Neural cell (in vitro differentiated cells): ENCODE results near the gene SOCS4. TPM values are rescaled to one million over a fixed set of nuclear protein-coding genes. Genes with fewer than 3 reads are reported as not detected.

ENCODE experiments used
- H2AFZ ChIP-seq: fragments of 200-600, 300-800 bp; sonication (generic), shearing (Covaris generic); 2 replicates; pipeline ENCODE4 v1.6.0; 2014; ENCODE audit warnings: low read depth, mild to moderate bottlenecking, antibody characterized with exemption, low read length, moderate library complexity
- H3F3A ChIP-seq: fragments of 200-600 bp; shearing (Covaris generic); 2 replicates; pipeline ENCODE4 v1.6.1; 2016; ENCODE audit warnings: mild to moderate bottlenecking, moderate library complexity, mixed read lengths, antibody characterized with exemption, low read length; ENCODE audit not compliant: insufficient read depth, poor library complexity, severe bottlenecking
- H3K27ac ChIP-seq: fragments of 200-600, 300-800 bp; sonication (generic), shearing (Covaris generic); 2 replicates; pipeline ENCODE4 v1.5.1; 2014; ENCODE audit warnings: mild to moderate bottlenecking, low read length, moderate library complexity
- H3K27me3 ChIP-seq: fragments of 300-800, 200-600 bp; sonication (generic), shearing (Covaris generic); 2 replicates; pipeline ENCODE4 v1.6.0; 2014; ENCODE audit warnings: mild to moderate bottlenecking, low read depth, low read length, moderate library complexity; ENCODE audit not compliant: insufficient read depth
- H3K36me3 ChIP-seq: fragments of 300-800, 200-600 bp; sonication (generic), shearing (Covaris generic); 2 replicates; pipeline ENCODE4 v1.5.1; 2014; ENCODE audit warnings: mild to moderate bottlenecking, antibody characterized with exemption, low read length, moderate library complexity; ENCODE audit not compliant: insufficient read depth
- H3K4me2 ChIP-seq: fragments of 300-800, 200-600 bp; sonication (generic), shearing (Covaris generic); 2 replicates; pipeline ENCODE4 v1.6.0; 2014; ENCODE audit warnings: mild to moderate bottlenecking, low read length
- H3K4me3 ChIP-seq: fragments of 300-800, 200-600 bp; sonication (generic), shearing (Covaris generic); 2 replicates; pipeline ENCODE4 v1.5.1; 2014; ENCODE audit warnings: mild to moderate bottlenecking, low read length, moderate library complexity
- H3K79me2 ChIP-seq: fragments of 200-600 bp; shearing (Covaris generic); replicated peaks from 2 replicates; pipeline ENCODE4 v1.6.0; 2014; ENCODE audit warnings: mild to moderate bottlenecking, low read length, moderate library complexity; ENCODE audit not compliant: insufficient read depth
- H3K9ac ChIP-seq: fragments of 300-800, 200-600 bp; sonication (generic), shearing (Covaris generic); 2 replicates; pipeline ENCODE4 v1.6.1; 2016; ENCODE audit warnings: mild to moderate bottlenecking, low read length, mixed read lengths
- H3K9me2 ChIP-seq: fragments of 200-600 bp; shearing (Covaris generic); 2 replicates; pipeline ENCODE4 v1.6.1; 2016; ENCODE audit warnings: mild to moderate bottlenecking, low read length, mixed read lengths; ENCODE audit not compliant: insufficient read depth
- H3K9me3 ChIP-seq: fragments of 200-600, 300-800 bp; sonication (generic), shearing (Covaris generic); 2 replicates; pipeline ENCODE4 v1.6.1; 2016; ENCODE audit warnings: mild to moderate bottlenecking, mixed run types, low read length, moderate library complexity, mixed read lengths
- H4K20me1 ChIP-seq: fragments of 200-600 bp; shearing (Covaris generic); 2 replicates; pipeline ENCODE4 v1.6.1; 2016; ENCODE audit warnings: mild to moderate bottlenecking, mixed run types; ENCODE audit not compliant: insufficient read depth
- EP300 ChIP-seq: fragments of 450-650 bp; conservative IDR thresholded peaks from 2 replicates; pipeline ENCODE4 v1.6.1; 2014; ENCODE audit warnings: antibody characterized with exemption, mild to moderate bottlenecking, moderate library complexity; ENCODE audit not compliant: poor library complexity, severe bottlenecking
- EZH2 ChIP-seq: fragments of 200-600, 300-800 bp; shearing (Covaris generic), sonication (generic); IDR thresholded peaks from 2 replicates; pipeline ENCODE4 v1.6.1; 2014; ENCODE audit warnings: antibody characterized with exemption, low read length, borderline replicate concordance, mild to moderate bottlenecking; ENCODE audit not compliant: insufficient read depth, poor library complexity, severe bottlenecking
- MXI1 ChIP-seq: fragments of 450-650 bp; conservative IDR thresholded peaks from 2 replicates; pipeline ENCODE4 v1.6.1; 2014; ENCODE audit warnings: antibody characterized with exemption, mild to moderate bottlenecking; ENCODE audit not compliant: poor library complexity, severe bottlenecking
- POLR2AphosphoS5 ChIP-seq: IDR thresholded peaks from 2 replicates; pipeline ENCODE4 v1.6.1; 2012
- RAD21 ChIP-seq: fragments of 450-650 bp; conservative IDR thresholded peaks from 2 replicates; pipeline ENCODE4 v1.6.1; 2014; ENCODE audit warnings: antibody characterized with exemption, mild to moderate bottlenecking, moderate library complexity
- REST ChIP-seq: IDR thresholded peaks from 2 replicates; pipeline ENCODE4 v1.6.1; 2012; ENCODE audit warnings: borderline replicate concordance
- SMC3 ChIP-seq: fragments of 450-650 bp; conservative IDR thresholded peaks from 2 replicates; pipeline ENCODE4 v1.6.1; 2014; ENCODE audit warnings: antibody characterized with exemption, mild to moderate bottlenecking, moderate library complexity; ENCODE audit not compliant: poor library complexity
- TAF1 ChIP-seq: IDR thresholded peaks from 2 replicates; pipeline ENCODE4 v1.6.1; 2012; ENCODE audit warnings: low read depth
- polyA plus RNA-seq: library from polyadenylated mRNA; depleted of rRNA; stranded (reverse); fragments of >200 nt; gene quantifications from 2 replicates; pipeline ENCODE4 v1.2.3, GENCODE V29; 2014

Gene SOCS4
- polyA plus RNA-seq, 1 donor from 2014 or later = 27.3 TPM

DNA sequence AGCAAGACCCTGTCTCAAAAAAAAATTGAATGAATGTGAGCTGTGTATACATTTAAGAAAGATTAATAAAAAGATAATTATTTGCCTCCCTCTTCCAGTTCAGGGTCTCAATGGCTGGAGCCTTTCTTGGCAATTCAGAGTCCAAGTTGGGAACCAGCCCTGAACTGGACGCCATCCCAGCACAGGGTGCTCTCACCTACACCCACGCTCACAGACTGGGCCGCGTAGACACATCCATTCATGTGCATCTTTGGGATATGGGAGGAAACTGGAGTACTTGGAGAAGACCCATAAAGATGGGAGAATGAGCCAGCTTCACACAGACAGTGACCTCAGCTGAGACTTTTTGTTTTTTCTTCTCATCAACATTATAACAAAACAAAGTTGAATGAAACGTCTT lies 30.9 kb downstream of the SOCS4 start:
- Histone ChIP-seq H3K4me3 (no peak overlapping the region), H3F3A (no peaks in the 10 kb centered on the region), H3K9ac (no peak overlapping the region), H3K36me3 (peaks cover 15% of the 10 kb centered on the region), H3K27ac (no peak overlapping the region), H3K4me2 (no peak overlapping the region), H2AFZ (no peak overlapping the region), H3K27me3 (no peaks in the 10 kb centered on the region), H3K79me2 (peaks cover 93% of the 10 kb centered on the region), H3K9me2 (no peaks in the 10 kb centered on the region), H3K9me3 (no peaks in the 10 kb centered on the region), H4K20me1 (no peaks in the 10 kb centered on the region)
- no peak for TF ChIP-seq REST
- TF ChIP-seq MXI1 = no peak
- TF ChIP-seq EP300 = no peak
- no peak for TF ChIP-seq TAF1
- no peak for TF ChIP-seq EZH2
- TF ChIP-seq RAD21 = no peak
- no peak for TF ChIP-seq POLR2AphosphoS5
- no peak for TF ChIP-seq SMC3

- H3K9me3 ChIP-seq = no peaks in the 10 kb centered on the region
- no peak overlapping the region for H3K4me2 ChIP-seq
- H3K79me2 ChIP-seq = peaks cover 79% of the 10 kb centered on the region
- no peaks in the 10 kb centered on the region for H3K27me3 ChIP-seq
- no peaks in the 10 kb centered on the region for H3F3A ChIP-seq
- no peaks in the 10 kb centered on the region for H3K9me2 ChIP-seq
- no peaks in the 10 kb centered on the region for H4K20me1 ChIP-seq
- H3K9ac ChIP-seq = no peak overlapping the region
- no peak overlapping the region for H3K27ac ChIP-seq
- no peak overlapping the region for H2AFZ ChIP-seq
- no peak for TF ChIP-seq RAD21
- no peak for TF ChIP-seq POLR2AphosphoS5
- no peak for TF ChIP-seq MXI1
- no peak for TF ChIP-seq EZH2
- TF ChIP-seq SMC3 = no peak
- no peak for TF ChIP-seq EP300
- no peak for TF ChIP-seq REST
- TF ChIP-seq TAF1 = no peak
- no peak overlapping the region for H3K4me3 ChIP-seq
- H3K36me3 ChIP-seq = peaks cover 15% of the 10 kb centered on the region
Observed at GRCh38 chr14:55059333-55059732, 32.3 kb downstream of the SOCS4 start.
